H9 (cell line): ENCODE data around the gene ADAM30. TPM values are rescaled to one million over a fixed set of nuclear protein-coding genes. Genes with fewer than 3 reads are reported as not detected.

Source experiments
- DNase-seq: peaks from one replicate; pipeline ENCODE4 v3.0.0-alpha.2; 2017
- H2AFZ ChIP-seq: one replicate; pipeline ENCODE4 v1.6.1; 2013; ENCODE audit warnings: mild to moderate bottlenecking, low read length, control low read depth, moderate library complexity
- H2AK5ac ChIP-seq: 2 replicates; pipeline ENCODE4 v1.6.1; 2013; ENCODE audit warnings: low read length, control low read depth, mixed read lengths; ENCODE audit not compliant: insufficient read length
- H2BK120ac ChIP-seq: one replicate; pipeline ENCODE4 v1.6.1; 2013; ENCODE audit warnings: low read depth, mild to moderate bottlenecking, low read length, control low read depth, inconsistent platforms; ENCODE audit not compliant: poor library complexity, severe bottlenecking
- H2BK12ac ChIP-seq: 2 replicates; pipeline ENCODE4 v1.6.1; 2013; ENCODE audit warnings: low read length, control low read depth, mixed read lengths, low read depth; ENCODE audit not compliant: insufficient read length
- H2BK15ac ChIP-seq: 2 replicates; pipeline ENCODE4 v1.6.1; 2013; ENCODE audit warnings: low read depth, low read length, control low read depth
- H2BK20ac ChIP-seq: one replicate; pipeline ENCODE4 v1.6.1; 2013; ENCODE audit warnings: low read depth, mild to moderate bottlenecking, low read length, control low read depth, inconsistent platforms; ENCODE audit not compliant: poor library complexity, severe bottlenecking
- H2BK5ac ChIP-seq: 2 replicates; pipeline ENCODE4 v1.6.1; 2013; ENCODE audit warnings: low read length, control low read depth, mixed read lengths; ENCODE audit not compliant: insufficient read length
- H3K14ac ChIP-seq: 2 replicates; pipeline ENCODE4 v1.6.1; 2013; ENCODE audit warnings: low read length, control low read depth; ENCODE audit not compliant: insufficient read depth
- H3K18ac ChIP-seq: 2 replicates; pipeline ENCODE4 v1.6.1; 2013; ENCODE audit warnings: low read depth, mild to moderate bottlenecking, mixed read lengths, low read length, control low read depth; ENCODE audit not compliant: insufficient read length
- H3K23ac ChIP-seq: 2 replicates; pipeline ENCODE4 v1.6.1; 2013; ENCODE audit warnings: low read length, control low read depth, mixed read lengths, low read depth; ENCODE audit not compliant: insufficient read length
- H3K23me2 ChIP-seq: 2 replicates; pipeline ENCODE4 v1.6.1; 2013; ENCODE audit warnings: low read depth, mild to moderate bottlenecking, mixed read lengths, low read length, control low read depth; ENCODE audit not compliant: insufficient read length, poor library complexity, severe bottlenecking
- H3K27ac ChIP-seq: 2 replicates; pipeline ENCODE4 v1.5.1; 2013; ENCODE audit warnings: low read length, control low read depth, mixed read lengths, low read depth; ENCODE audit not compliant: insufficient read length
- H3K27me3 ChIP-seq: 2 replicates; pipeline ENCODE4 v1.6.1; 2013; ENCODE audit warnings: low read length, control low read depth, inconsistent platforms; ENCODE audit not compliant: insufficient read depth
- H3K4ac ChIP-seq: 2 replicates; pipeline ENCODE4 v1.6.1; 2013; ENCODE audit warnings: low read depth, mild to moderate bottlenecking, control low read depth, inconsistent platforms, low read length, moderate library complexity
- H3K4me1 ChIP-seq: 2 replicates; pipeline ENCODE4 v1.6.1; 2013; ENCODE audit warnings: low read length, control low read depth, inconsistent platforms; ENCODE audit not compliant: insufficient read depth
- H3K4me2 ChIP-seq: 2 replicates; pipeline ENCODE4 v1.6.1; 2013; ENCODE audit warnings: low read length, control low read depth, mixed read lengths; ENCODE audit not compliant: insufficient read length, insufficient read depth
- H3K56ac ChIP-seq: 2 replicates; pipeline ENCODE4 v1.6.1; 2013; ENCODE audit warnings: low read depth, mild to moderate bottlenecking, mixed read lengths, low read length, control low read depth; ENCODE audit not compliant: insufficient read length
- H3K79me1 ChIP-seq: 2 replicates; pipeline ENCODE4 v1.6.1; 2013; ENCODE audit warnings: low read depth, mild to moderate bottlenecking, moderate library complexity, low read length, control low read depth, inconsistent platforms; ENCODE audit not compliant: insufficient read depth, poor library complexity, severe bottlenecking
- H3K79me2 ChIP-seq: 2 replicates; pipeline ENCODE4 v1.6.1; 2013; ENCODE audit warnings: low read length, control low read depth, inconsistent platforms; ENCODE audit not compliant: insufficient read depth
- H3K9ac ChIP-seq: 2 replicates; pipeline ENCODE4 v1.6.1; 2013; ENCODE audit warnings: low read length, control low read depth, mixed read lengths; ENCODE audit not compliant: insufficient read length; ENCODE audit errors: extremely low read depth
- H3K9me3 ChIP-seq: one replicate; pipeline ENCODE4 v1.6.1; 2013; ENCODE audit warnings: low read depth, low read length, inconsistent platforms; ENCODE audit not compliant: control insufficient read depth
- H3T11ph ChIP-seq: one replicate; pipeline ENCODE4 v1.6.1; 2013; ENCODE audit warnings: mild to moderate bottlenecking, low read length, control low read depth, inconsistent platforms
- H4K20me1 ChIP-seq: one replicate; pipeline ENCODE4 v1.6.1; 2013; ENCODE audit not compliant: control insufficient read depth, insufficient read length, insufficient read depth
- H4K5ac ChIP-seq: 2 replicates; pipeline ENCODE4 v1.6.1; 2013; ENCODE audit warnings: low read depth, mild to moderate bottlenecking, mixed read lengths, low read length, control low read depth; ENCODE audit not compliant: insufficient read length
- H4K8ac ChIP-seq: replicated peaks from 2 replicates; pipeline ENCODE4 v1.6.1; 2013; ENCODE audit warnings: low read length, control low read depth, mixed read lengths, low read depth; ENCODE audit not compliant: insufficient read length
- H4K91ac ChIP-seq: 2 replicates; pipeline ENCODE4 v1.6.1; 2013; ENCODE audit warnings: low read depth, mild to moderate bottlenecking, moderate library complexity, mixed read lengths, low read length, control low read depth; ENCODE audit not compliant: insufficient read length
- H3K27ac Mint-ChIP-seq, 3 experiments: 2 replicates in 2 of 3; 3 replicates in 1 of 3; pipeline ENCODE4 v1.8.0; 2020 to 2021; ENCODE audit warnings: mixed read lengths in 3 of 3, mild to moderate bottlenecking in 1 of 3, moderate library complexity in 1 of 3
- H3K27me3 Mint-ChIP-seq: 2 replicates; pipeline ENCODE4 v1.8.0; 2021; ENCODE audit warnings: low read depth, mild to moderate bottlenecking, moderate library complexity, mixed read lengths
- H3K36me3 Mint-ChIP-seq, 3 experiments: 2 replicates in 2 of 3; 3 replicates in 1 of 3; pipeline ENCODE4 v1.8.0; 2020 to 2021; ENCODE audit warnings: low read depth in 3 of 3, mixed read lengths in 3 of 3; ENCODE audit not compliant: insufficient read depth in 1 of 3
- H3K4me1 Mint-ChIP-seq, 2 experiments: 2 replicates each; pipeline ENCODE4 v1.8.0; 2020; ENCODE audit warnings: mixed read lengths in 2 of 2
- H3K4me3 Mint-ChIP-seq, 2 experiments: 2 replicates in 1 of 2; 3 replicates in 1 of 2; pipeline ENCODE4 v1.8.0; 2020 to 2021; ENCODE audit warnings: mild to moderate bottlenecking in 2 of 2, mixed read lengths in 2 of 2, moderate library complexity in 1 of 2
- H3K9me3 Mint-ChIP-seq, 2 experiments: 2 replicates in 1 of 2; 3 replicates in 1 of 2; pipeline ENCODE4 v1.8.0; 2020; ENCODE audit warnings: mild to moderate bottlenecking in 2 of 2, mixed read lengths in 2 of 2, moderate library complexity in 1 of 2
- CTCF ChIP-seq: fragments of 200-600 bp; sonication (generic); conservative IDR thresholded peaks from 3 replicates; pipeline ENCODE4 v1.8.0; 2021; ENCODE audit warnings: antibody characterized with exemption, mild to moderate bottlenecking
- WGBS: extraction: QIAGEN DNeasy Blood & Tissue Kit; methylation state at CpG from one replicate; pipeline ENCODE4 v1.1.7; 2013; ENCODE audit warnings: missing lambda C conversion rate, low lambda C conversion rate, mixed read lengths; ENCODE audit not compliant: insufficient read length; ENCODE audit errors: extremely low coverage; 5-methylcytosine and 5-hydroxymethylcytosine counted together
- total RNA-seq: library from RNA; stranded (reverse); gene quantifications from 2 replicates; pipeline ENCODE4 v1.2.1, GENCODE V29; 2021

The ADAM30 gene
- total RNA-seq, 1 experiment from 2014 or later: not detected

- Histone ChIP-seq H3K18ac (no peak overlapping the region), H3K23ac (no peak overlapping the region), H3K9ac (no peak overlapping the region), H3K23me2 (no peaks in the 10 kb centered on the region), H3K4ac (no peak overlapping the region), H3K4me1 (no peaks in the 10 kb centered on the region), H3K4me2 (no peak overlapping the region), H3K27me3 (no peaks in the 10 kb centered on the region), H3K14ac (no peak overlapping the region), H2AK5ac (no peak overlapping the region), H3T11ph (no peak overlapping the region), H4K91ac (no peak overlapping the region), H4K20me1 (no peaks in the 10 kb centered on the region), H4K8ac (no peak overlapping the region), H2BK15ac (no peak overlapping the region), H2BK12ac (no peak overlapping the region), H2BK20ac (no peak overlapping the region), H3K9me3 (no peaks in the 10 kb centered on the region), H2BK5ac (no peak overlapping the region), H2AFZ (no peak overlapping the region), H3K79me2 (no peaks in the 10 kb centered on the region), H4K5ac (no peak overlapping the region), H2BK120ac (no peak overlapping the region), H3K27ac (no peak overlapping the region), H3K79me1 (no peaks in the 10 kb centered on the region), H3K56ac (no peak overlapping the region)
- Mint-ChIP-seq H3K27ac (no peak overlapping the region), H3K9me3 (no peaks in the 10 kb centered on the region), H3K27me3 (no peaks in the 10 kb centered on the region; the same call in none of the 2 replicates), H3K36me3 (no peaks in the 10 kb centered on the region), H3K4me1 (peaks cover 4% of the 10 kb centered on the region in 2 experiments; a peak in 3 of 4 replicates), H3K4me3 (no peak overlapping the region)
- WGBS: no CpG with 5 or more reads among the region's 2 CpGs
- DNase-seq: no peak
- no peak for TF ChIP-seq CTCF
These were observed 22.1 kb downstream of the ADAM30 start for GRCh38 chr1:119874186-119874585.
